ENCODE data around the gene FA2H.

FA2H gene

GRCh38 chr16:74666425-74667254 is 108.0 kb downstream of the FA2H start, which contains the start of gene RFWD3:
RFWD3 (minus strand) TSS chr16:74666877; CDS start chr16:74661449, 5,428 bp downstream.
- H3K14ac ChIP-seq (ENCODE audit: low read length) = peak within 1 kb of the TSS; percentile 82
- peak within 1 kb of the TSS; percentile 94 for H3K9ac ChIP-seq (ENCODE audit: low read depth, low read length, poor library complexity)
- WGBS, 2 donors (ENCODE audit: extremely low coverage in 2 of 2, insufficient read length in 2 of 2, insufficient replicate concordance in 1 of 2) = no CpG with 5 or more reads among the region's 63 CpGs
- H3K4me1 ChIP-seq (ENCODE audit: control insufficient read depth in 2 of 2, insufficient read depth in 1 of 2, low read depth in 1 of 2, low read length in 2 of 2) = peaks cover 0 to 3% of the 10 kb centered on the region in 2 donors
- peak within 1 kb of the TSS; percentile 98 for H3K23ac ChIP-seq (ENCODE audit: low read depth, low read length, poor library complexity)
- H3K18ac ChIP-seq (ENCODE audit: low read length) = peak within 1 kb of the TSS; percentile 95
- no peak within 1 kb of the TSS for H2BK12ac ChIP-seq (ENCODE audit: low read length)
- peak within 1 kb of the TSS; percentile 83 for H3K4me2 ChIP-seq (ENCODE audit: insufficient read depth, low read length, poor library complexity, severe bottlenecking)
- peaks cover 16 to 38% of the 10 kb centered on the region in 2 donors for H3K36me3 ChIP-seq (replicated peaks in 1 of 2; ENCODE audit: control insufficient read depth in 2 of 2, insufficient read depth in 2 of 2, low read length in 2 of 2)
- H2BK120ac ChIP-seq (ENCODE audit: low read depth, low read length) = no peak within 1 kb of the TSS
- no peak within 1 kb of the TSS for H3K4ac ChIP-seq (ENCODE audit: low read length)
- DNase-seq (ENCODE audit: low spot score) = peak; percentile 97
- peak within 1 kb of the TSS; percentile 85 to 91 for H3K4me3 ChIP-seq (ENCODE audit: low read length in 2 of 2)
- no peak within 1 kb of the TSS for H2AK5ac ChIP-seq (ENCODE audit: low read depth, low read length)
- peak within 1 kb of the TSS; percentile 53 for H2BK5ac ChIP-seq (ENCODE audit: low read length)
- H3K79me1 ChIP-seq (ENCODE audit: low read depth, low read length) = peaks cover 9% of the 10 kb centered on the region
- no peaks in the 10 kb centered on the region for H3K27me3 ChIP-seq (ENCODE audit: control insufficient read depth in 3 of 3, insufficient read depth in 3 of 3, low read depth in 1 of 3, low read length in 3 of 3)
- H2BK15ac ChIP-seq (ENCODE audit: low read length) = peak within 1 kb of the TSS; percentile 90
- H3K9me3 ChIP-seq (replicated peaks in 1 of 2; ENCODE audit: control insufficient read depth in 2 of 2, insufficient read depth in 1 of 2, low read depth in 1 of 2, low read length in 2 of 2) = peaks cover 3 to 12% of the 10 kb centered on the region in 2 donors
- peak within 1 kb of the TSS; percentile 99 for H2AFZ ChIP-seq (ENCODE audit: low read length)
- peak within 1 kb of the TSS; percentile 63 for H3K27ac ChIP-seq (replicated peaks; ENCODE audit: low read length)
- H4K8ac ChIP-seq (ENCODE audit: low read depth, low read length) = no peak within 1 kb of the TSS
- no peak within 1 kb of the TSS for H4K91ac ChIP-seq (ENCODE audit: low read depth, low read length, poor library complexity)

GRCh38 chr16:74666010-74666421 is 108.6 kb downstream of the FA2H start:
- Histone ChIP-seq H2BK5ac (ENCODE audit: low read length) (no peak overlapping the region), H2BK12ac (ENCODE audit: low read length) (no peak overlapping the region), H4K91ac (ENCODE audit: low read depth, low read length, poor library complexity) (no peak overlapping the region), H3K9me3 (replicated peaks in 1 of 2; ENCODE audit: control insufficient read depth in 2 of 2, insufficient read depth in 1 of 2, low read depth in 1 of 2, low read length in 2 of 2) (peaks cover 3 to 12% of the 10 kb centered on the region in 2 donors), H3K36me3 (replicated peaks in 1 of 2; ENCODE audit: control insufficient read depth in 2 of 2, insufficient read depth in 2 of 2, low read length in 2 of 2) (peaks cover 18 to 44% of the 10 kb centered on the region in 2 donors), H3K14ac (ENCODE audit: low read length) (no peak overlapping the region), H3K9ac (ENCODE audit: low read depth, low read length, poor library complexity) (peak overlapping the region; percentile 94), H3K4ac (ENCODE audit: low read length) (no peak overlapping the region), H3K23ac (ENCODE audit: low read depth, low read length, poor library complexity) (peak overlapping the region; percentile 98), H4K8ac (ENCODE audit: low read depth, low read length) (no peak overlapping the region), H3K18ac (ENCODE audit: low read length) (peak overlapping the region; percentile 95), H3K27me3 (ENCODE audit: control insufficient read depth in 3 of 3, insufficient read depth in 3 of 3, low read depth in 1 of 3, low read length in 3 of 3) (no peaks in the 10 kb centered on the region), H2BK120ac (ENCODE audit: low read depth, low read length) (no peak overlapping the region), H2BK15ac (ENCODE audit: low read length) (no peak overlapping the region), H3K4me2 (ENCODE audit: insufficient read depth, low read length, poor library complexity, severe bottlenecking) (peak overlapping the region; percentile 83), H3K27ac (replicated peaks; ENCODE audit: low read length) (no peak overlapping the region), H3K4me3 (ENCODE audit: low read length in 2 of 2) (peak overlapping the region; percentile 85 to 91), H3K4me1 (ENCODE audit: control insufficient read depth in 2 of 2, insufficient read depth in 1 of 2, low read depth in 1 of 2, low read length in 2 of 2) (peaks cover 0 to 3% of the 10 kb centered on the region in 2 donors), H3K79me1 (ENCODE audit: low read depth, low read length) (peaks cover 9% of the 10 kb centered on the region), H2AK5ac (ENCODE audit: low read depth, low read length) (no peak overlapping the region), H2AFZ (ENCODE audit: low read length) (peak overlapping the region; percentile 82)
- WGBS, 2 donors (ENCODE audit: extremely low coverage in 2 of 2, insufficient read length in 2 of 2, insufficient replicate concordance in 1 of 2) = no CpG with 5 or more reads among the region's 8 CpGs
- DNase-seq (ENCODE audit: low spot score) = no peak

Data from neuronal stem cell (in vitro differentiated cells).